ENCODE results near the gene PDE2A. TPM values are rescaled to one million over a fixed set of nuclear protein-coding genes. Genes with fewer than 3 reads are reported as not detected.

The PDE2A gene
- total and polyA plus RNA-seq, 11 donors, result 16.8 to 53.7 (median 23.7) TPM

DNA sequence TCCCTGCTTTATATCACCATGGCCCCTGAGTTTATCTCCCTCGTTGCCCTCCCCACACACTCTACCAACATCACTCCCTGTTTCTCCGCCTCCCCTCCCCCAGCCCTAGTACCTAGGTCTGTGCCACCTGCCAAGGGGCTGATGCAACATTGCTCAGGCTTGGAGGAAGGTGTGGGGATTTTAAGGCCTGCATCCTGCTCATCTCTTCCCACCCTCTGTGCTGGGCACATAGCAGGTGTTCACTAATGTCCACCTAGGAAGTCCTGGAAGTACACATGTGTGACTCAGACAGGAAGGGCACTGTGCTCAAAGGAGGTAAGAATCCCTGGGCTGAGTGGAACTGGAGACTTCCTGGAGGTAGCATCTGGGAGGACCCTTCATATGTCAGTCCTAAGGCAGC, 37.0 kb downstream of the PDE2A start:
- 79 to 85% (median 81%) methylated on average over 2 of the region's 2 CpGs for WGBS, 4 donors
- no peak for ATAC-seq
- intact Hi-C loops (cut with DNase I), result no loop called here
- Histone ChIP-seq H3K4me3 (no peak overlapping the region), H3K27me3 (peaks cover 0 to 29% (median 0%) of the 10 kb centered on the region in 9 donors), H3K27ac (peak overlapping the region in 9 of 12 donors; percentile 33 to 89 (median 77)), H3K4me1 (peaks cover 5 to 89% (median 58%) of the 10 kb centered on the region in 12 donors), H3K36me3 (no peaks in the 10 kb centered on the region), H3K9me3 (no peaks in the 10 kb centered on the region)
- TF ChIP-seq CTCF (IDR thresholded peaks at IDR 0.05) (no peak), POLR2A (IDR thresholded peaks at IDR 0.05) (no peak)
- no peak for DNase-seq

- TF ChIP-seq CTCF (IDR thresholded peaks at IDR 0.05) (no peak), POLR2A (IDR thresholded peaks at IDR 0.05) (no peak)
- Histone ChIP-seq H3K4me3 (peak overlapping the region in 1 of 12 donors; percentile 9), H3K27me3 (peaks cover 0 to 21% (median 0%) of the 10 kb centered on the region in 9 donors), H3K27ac (peak overlapping the region; percentile 16 to 89 (median 73)), H3K36me3 (no peaks in the 10 kb centered on the region), H3K4me1 (peaks cover 5 to 90% (median 61%) of the 10 kb centered on the region in 12 donors), H3K9me3 (no peaks in the 10 kb centered on the region)
- WGBS, 4 donors, result 69 to 78% (median 70%) methylated on average over 3 of the region's 3 CpGs
- DNase-seq (no peak), ATAC-seq (no peak)
- intact Hi-C loops (cut with DNase I), result no loop called here
Observed at GRCh38 chr11:72636376-72636775, 37.8 kb downstream of the PDE2A start.

- H3K9me3 ChIP-seq, result no peaks in the 10 kb centered on the region
- H3K4me3 ChIP-seq, result peak overlapping the region in 1 of 12 donors; percentile 9
- peak overlapping the region; percentile 16 to 89 (median 73) for H3K27ac ChIP-seq
- DNase-seq, result peak in 2 of 5 donors; percentile 56 to 65
- no peak for ATAC-seq
- H3K27me3 ChIP-seq, result peaks cover 0 to 17% (median 0%) of the 10 kb centered on the region in 9 donors
- intact Hi-C loops (cut with DNase I), result no loop called here
- 52 to 65% (median 57%) methylated on average over 6 of the region's 6 CpGs for WGBS, 4 donors
- peaks cover 10 to 90% (median 65%) of the 10 kb centered on the region in 12 donors for H3K4me1 ChIP-seq
- TF ChIP-seq CTCF (IDR thresholded peaks at IDR 0.05) (no peak), POLR2A (IDR thresholded peaks at IDR 0.05) (no peak)
- H3K36me3 ChIP-seq, result no peaks in the 10 kb centered on the region
Observed at GRCh38 chr11:72635933-72636332, 38.3 kb downstream of the PDE2A start.

DNA sequence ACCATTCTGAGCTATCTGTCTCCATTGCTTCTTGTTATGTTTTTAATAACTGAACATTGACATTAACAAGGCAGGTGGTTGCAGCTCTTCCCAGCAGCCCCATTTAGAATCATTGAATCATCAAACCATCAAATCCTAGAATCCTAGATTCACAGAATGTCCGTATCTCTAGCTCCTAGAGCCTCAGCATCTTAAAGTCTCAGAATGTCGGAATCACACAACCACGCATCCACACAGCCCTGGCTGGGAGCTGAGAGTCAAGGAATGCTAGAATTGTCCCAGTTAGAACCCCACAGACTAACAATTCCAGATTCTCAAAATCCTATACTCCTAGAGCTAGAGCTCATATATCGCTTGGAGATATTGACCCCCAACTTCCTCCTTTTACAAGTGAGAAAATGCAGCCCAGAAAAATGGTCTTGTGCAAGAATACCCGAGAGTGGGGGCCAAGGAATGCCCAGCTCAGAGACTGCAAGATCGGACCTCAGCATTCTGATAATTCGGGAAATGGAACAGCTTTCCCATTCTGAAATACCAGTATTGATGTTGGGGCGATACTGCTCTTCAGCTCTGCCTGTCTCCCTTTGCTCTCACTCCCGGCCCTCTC, 38.8 kb downstream of the PDE2A start:
- peak overlapping the region in 11 of 12 donors; percentile 28 to 89 (median 79) for H3K27ac ChIP-seq
- H3K9me3 ChIP-seq, result no peaks in the 10 kb centered on the region
- no peak for DNase-seq
- H3K4me1 ChIP-seq, result peaks cover 10 to 93% (median 70%) of the 10 kb centered on the region in 12 donors
- TF ChIP-seq POLR2A (IDR thresholded peaks at IDR 0.05), result no peak
- peak overlapping the region in 1 of 12 donors; percentile 9 for H3K4me3 ChIP-seq
- 66 to 78% (median 74%) methylated on average over 9 of the region's 9 CpGs for WGBS, 4 donors
- intact Hi-C loops (cut with DNase I), result no loop called here
- ATAC-seq, result no peak
- H3K27me3 ChIP-seq, result peaks cover 0 to 12% (median 0%) of the 10 kb centered on the region in 9 donors
- H3K36me3 ChIP-seq, result no peaks in the 10 kb centered on the region

Measured in heart left ventricle (tissue), 16 donors.